ENCODE results near the gene TRIM52. TPM values are rescaled to one million over a fixed set of nuclear protein-coding genes. Genes with fewer than 3 reads are reported as not detected.

The TRIM52 gene
- total and polyA plus RNA-seq, 2 of the 4 experiments (the other 2 are of a cell fraction) = 2.3 to 6.9 TPM

DNA sequence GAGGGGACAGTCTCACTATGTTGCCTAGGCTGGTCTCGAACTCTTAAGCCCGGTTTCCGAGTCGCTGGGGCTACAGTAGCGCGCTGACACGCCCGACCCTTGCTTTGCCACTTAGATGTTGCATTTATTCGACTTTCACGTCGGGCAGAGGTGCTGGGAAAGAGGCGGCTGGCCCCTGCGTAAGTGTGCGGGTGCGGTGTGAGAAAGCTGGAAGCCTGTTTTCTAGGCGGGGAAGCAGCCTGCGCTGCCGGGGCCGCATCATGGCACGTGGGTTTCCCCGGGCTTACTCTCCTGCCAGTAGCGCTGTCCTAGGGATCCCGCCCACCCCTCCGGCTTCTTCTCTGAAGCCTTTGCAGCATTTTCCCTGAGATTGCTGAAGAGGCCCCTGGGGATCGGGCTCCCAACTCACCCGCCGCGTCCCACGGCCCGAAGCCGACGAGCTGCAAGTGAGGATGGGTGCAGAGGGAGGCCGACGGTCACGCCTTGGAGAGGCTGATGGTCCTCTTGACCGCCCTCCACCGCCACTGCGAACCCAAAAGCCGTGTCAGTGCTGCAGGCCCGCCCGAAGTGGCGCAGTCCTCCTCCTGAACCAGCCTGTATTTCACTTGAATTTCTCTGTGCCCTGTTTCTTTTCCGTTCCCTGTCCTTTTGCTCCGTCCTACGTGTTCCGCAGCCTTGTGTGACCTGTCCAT, 43.7 kb downstream of the TRIM52 start (continued):
- TF ChIP-seq POLR2A (IDR thresholded peaks at IDR 0.05; ENCODE audit: low read depth, low read length) = no peak

DNA sequence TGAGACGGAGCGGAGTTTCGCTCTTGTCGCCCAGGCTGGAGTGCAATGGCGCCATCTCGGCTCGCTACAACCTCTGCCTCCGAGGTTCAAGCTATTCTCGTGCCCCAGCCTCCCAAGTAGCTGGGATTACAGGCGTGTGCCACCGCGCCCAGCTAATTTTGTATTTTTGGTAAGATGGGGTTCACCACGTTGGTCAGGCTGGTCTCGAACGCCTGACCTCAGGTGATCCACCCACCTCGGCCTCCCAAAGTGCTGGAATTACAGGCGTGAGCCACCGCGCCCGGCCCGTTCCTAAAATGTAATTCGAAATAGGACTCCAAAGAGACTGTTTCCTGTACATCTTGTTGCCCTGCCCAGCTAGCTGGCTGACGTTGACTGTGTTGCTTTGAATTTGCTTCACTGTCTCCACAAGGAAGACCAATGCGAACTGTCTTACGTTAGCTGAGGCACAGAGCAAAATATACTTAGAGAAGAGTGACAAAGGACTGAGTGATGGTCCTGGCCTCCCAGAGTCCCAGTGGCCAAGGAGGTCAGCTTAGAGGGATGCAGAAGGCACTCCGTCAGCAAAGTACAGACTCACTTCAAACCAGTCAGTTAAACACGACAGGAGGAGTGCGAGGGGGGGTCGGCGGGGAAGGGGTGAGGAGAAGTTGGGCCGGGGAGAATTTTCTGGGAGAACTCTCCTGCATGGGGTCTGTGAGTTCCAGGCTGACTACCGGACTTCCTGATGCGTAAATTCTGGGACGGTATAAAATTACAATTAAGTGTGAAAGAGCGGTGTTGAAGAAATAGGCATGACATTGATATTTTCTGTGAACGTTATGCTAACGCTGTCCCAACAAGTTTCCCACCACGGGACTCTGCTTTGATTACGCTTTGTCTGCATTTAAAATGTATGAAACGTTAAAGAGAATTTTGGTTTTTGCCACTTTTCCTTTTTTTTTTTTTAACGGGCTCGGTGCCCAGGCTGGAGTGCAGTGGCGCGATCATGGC, 44.6 kb downstream of the TRIM52 start:
- Histone ChIP-seq H2AK5ac (ENCODE audit: low read depth, low read length) (no peak overlapping the region; the same call in 1 of the 2 replicates), H3K4ac (ENCODE audit: low read depth, low read length) (no peak overlapping the region; the same call in 1 of the 2 replicates), H3K4me3 (ENCODE audit: insufficient read depth, low read depth, low read length) (peak overlapping the region; percentile 33; the same call in 1 of the 2 replicates), H2BK120ac (ENCODE audit: low read depth, low read length) (no peak overlapping the region), H4K91ac (ENCODE audit: insufficient read depth, low read depth, low read length) (no peak overlapping the region), H3K4me1 (ENCODE audit: control insufficient read depth, insufficient read depth, low read length) (0 out of 2 replicates have a peak, but pooled peaks cover 2% of the 10 kb centered on the region), H3K9ac (ENCODE audit: low read depth, low read length) (0 out of 2 replicates have a peak overlapping the region, but pooled peaks have one; percentile 14), H3K9me3 (ENCODE audit: control insufficient read depth, insufficient read depth, low read length) (no peaks in the 10 kb centered on the region), H2AFZ (replicated peaks; ENCODE audit: low read length, poor library complexity) (peak overlapping the region; percentile 88), H3K14ac (replicated peaks; ENCODE audit: low read depth, low read length) (peak overlapping the region; percentile 63; the same call in 1 of the 2 replicates), H2BK5ac (ENCODE audit: low read depth, low read length, poor library complexity, severe bottlenecking) (no peak overlapping the region), H3K18ac (ENCODE audit: low read depth, low read length) (no peak overlapping the region), H2BK15ac (ENCODE audit: low read depth, low read length) (no peak overlapping the region), H3K79me1 (ENCODE audit: low read depth in 1 of 2, low read length in 2 of 2) (no peaks in the 10 kb centered on the region), H3K36me3 (ENCODE audit: control insufficient read depth, insufficient read depth, low read length) (no peaks in the 10 kb centered on the region), H3K56ac (ENCODE audit: extremely low read depth, insufficient read depth, low read length) (no peak overlapping the region), H3K27ac (ENCODE audit: insufficient read depth, low read length) (no peak overlapping the region), H2AK9ac (replicated peaks; ENCODE audit: low read depth, low read length, poor library complexity) (no peak overlapping the region), H4K5ac (ENCODE audit: low read depth, low read length) (peak overlapping the region; percentile 13; the same call in 1 of the 2 replicates), H2BK20ac (ENCODE audit: low read depth, low read length) (no peak overlapping the region), H3K9me1 (ENCODE audit: insufficient read depth, low read length) (peaks cover 8% of the 10 kb centered on the region; the same call in 1 of the 2 replicates), H4K8ac (ENCODE audit: low read depth in 2 of 2, low read length in 2 of 2) (no peak overlapping the region; a peak in 1 of 4 replicates), H3K4me2 (ENCODE audit: low read depth, low read length) (peak overlapping the region; percentile 74), H4K20me1 (ENCODE audit: insufficient read depth, low read length) (peaks cover 6% of the 10 kb centered on the region), H3K27me3 (ENCODE audit: control insufficient read depth, insufficient read depth, low read length) (no peaks in the 10 kb centered on the region; the same call in 1 of the 2 replicates), H3K23ac (ENCODE audit: low read depth, low read length) (peak overlapping the region; percentile 66; the same call in 1 of the 2 replicates)
- ChIA-PET POLR2A (ENCODE audit: unreplicated experiment) (no interaction called here), CTCF (no interaction called here)
- in situ Hi-C loops (cut with MboI; ENCODE audit: low sequenced_read_pairs) (no loop called here), intact Hi-C loops (cut with micrococcal nuclease) (no loop called here), dilution Hi-C loops (cut with HindIII; ENCODE audit: low sequenced_read_pairs, unreplicated experiment) (no loop called here)
- TF ChIP-seq CHD1 (IDR thresholded peaks at IDR 0.05; ENCODE audit: low read depth, low read length) (no peak), MXI1 (IDR thresholded peaks at IDR 0.05; ENCODE audit: borderline replicate concordance, low read depth, low read length) (no peak), MAZ (IDR thresholded peaks at IDR 0.05; ENCODE audit: borderline replicate concordance, low read depth, low read length) (no peak)
- TF ChIP-seq, protein P1, sequence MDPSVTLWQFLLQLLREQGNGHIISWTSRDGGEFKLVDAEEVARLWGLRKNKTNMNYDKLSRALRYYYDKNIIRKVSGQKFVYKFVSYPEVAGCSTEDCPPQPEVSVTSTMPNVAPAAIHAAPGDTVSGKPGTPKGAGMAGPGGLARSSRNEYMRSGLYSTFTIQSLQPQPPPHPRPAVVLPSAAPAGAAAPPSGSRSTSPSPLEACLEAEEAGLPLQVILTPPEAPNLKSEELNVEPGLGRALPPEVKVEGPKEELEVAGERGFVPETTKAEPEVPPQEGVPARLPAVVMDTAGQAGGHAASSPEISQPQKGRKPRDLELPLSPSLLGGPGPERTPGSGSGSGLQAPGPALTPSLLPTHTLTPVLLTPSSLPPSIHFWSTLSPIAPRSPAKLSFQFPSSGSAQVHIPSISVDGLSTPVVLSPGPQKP (IDR thresholded peaks at IDR 0.05; ENCODE audit: borderline replicate concordance, low read depth, low read length) = no peak
- DNase-seq (no peak), ATAC-seq (ENCODE audit: low read depth) (no peak)
- no TSS peak for BruUV-seq (replicated peaks)
- 27% methylated on average over 11 of the region's 44 CpGs; no CpG with 5 or more reads in 1 of the 2 experiments for WGBS, 2 experiments (ENCODE audit: extremely low coverage in 2 of 2, insufficient read length in 1 of 2)

Measured in IMR-90 (cell line).